ENCODE results near the gene PCCA. TPM values are rescaled to one million over a fixed set of nuclear protein-coding genes. Genes with fewer than 3 reads are reported as not detected.
"Not testable (repeated sequence)": the region's sequence is repeated elsewhere in the genome, so short reads cannot be mapped to it uniquely, and the experiment has no call there.

Gene PCCA
- total RNA-seq, 1 donor from 2014 or later, result 65.6 TPM

- ATAC-seq (ENCODE audit: poor library complexity); intact Hi-C loops (cut with DNase I); DNase-seq: not testable (repeated sequence)
Observed at GRCh38 chr13:100174455-100174854, 85.6 kb downstream of the PCCA start.

DNA sequence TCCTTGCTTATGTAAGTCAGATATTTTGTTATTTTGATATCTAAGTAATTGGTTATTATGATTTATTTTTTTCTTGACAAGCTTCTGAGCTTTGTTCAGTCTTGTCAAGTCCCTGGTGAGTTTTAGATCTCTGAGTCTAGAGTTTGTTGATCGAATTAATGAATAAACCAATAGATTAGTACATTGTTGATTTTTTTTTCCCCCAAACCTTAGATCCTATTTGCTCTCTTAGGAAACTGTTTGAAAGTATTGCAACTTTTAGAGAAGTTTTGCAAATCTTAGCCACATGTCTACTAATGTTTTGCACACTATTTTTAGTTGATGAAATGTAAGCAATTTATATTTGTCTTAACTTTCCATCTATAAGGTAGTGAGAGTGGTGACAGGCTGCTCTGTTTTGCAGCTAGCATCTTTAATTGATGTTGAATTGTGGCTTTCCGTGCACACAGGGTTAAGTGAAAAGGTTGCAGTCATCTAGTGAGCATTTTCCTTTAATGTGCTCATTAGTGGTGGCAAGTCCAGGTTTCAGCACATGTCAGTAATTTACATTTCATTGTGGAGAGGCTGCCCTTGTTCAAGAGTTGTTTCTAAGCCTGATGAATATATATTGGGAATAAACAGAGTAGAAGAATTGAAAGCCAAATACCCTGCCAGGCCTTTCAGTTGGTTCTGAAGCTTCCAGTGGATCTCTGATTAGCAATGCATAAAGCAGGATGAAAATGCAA is 86.3 kb downstream of the PCCA start:
- intact Hi-C loops (cut with DNase I), result no loop called here
- ATAC-seq (ENCODE audit: poor library complexity) (no peak), DNase-seq (no peak)

DNA sequence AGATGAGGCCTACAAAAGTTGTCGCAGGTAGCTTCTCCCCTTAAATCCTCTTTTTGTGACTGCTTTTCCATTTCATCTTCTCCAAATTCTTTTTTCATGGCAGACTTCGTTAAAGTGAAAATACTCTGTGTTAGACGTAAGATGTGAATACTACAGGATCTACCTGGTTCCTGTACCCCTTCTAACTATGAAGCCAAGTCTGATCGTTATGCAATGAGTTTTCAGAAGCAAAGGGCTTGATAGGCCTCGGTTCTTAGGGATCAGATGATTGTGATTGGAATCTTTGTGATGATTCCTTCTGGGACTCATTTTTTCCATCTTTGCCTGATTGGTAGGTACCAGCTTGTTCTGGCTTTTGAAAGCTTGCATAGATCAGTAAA is 86.9 kb downstream of the PCCA start:
- intact Hi-C loops (cut with DNase I), result no loop called here
- no peak for DNase-seq
- no peak for ATAC-seq (ENCODE audit: poor library complexity)

DNA sequence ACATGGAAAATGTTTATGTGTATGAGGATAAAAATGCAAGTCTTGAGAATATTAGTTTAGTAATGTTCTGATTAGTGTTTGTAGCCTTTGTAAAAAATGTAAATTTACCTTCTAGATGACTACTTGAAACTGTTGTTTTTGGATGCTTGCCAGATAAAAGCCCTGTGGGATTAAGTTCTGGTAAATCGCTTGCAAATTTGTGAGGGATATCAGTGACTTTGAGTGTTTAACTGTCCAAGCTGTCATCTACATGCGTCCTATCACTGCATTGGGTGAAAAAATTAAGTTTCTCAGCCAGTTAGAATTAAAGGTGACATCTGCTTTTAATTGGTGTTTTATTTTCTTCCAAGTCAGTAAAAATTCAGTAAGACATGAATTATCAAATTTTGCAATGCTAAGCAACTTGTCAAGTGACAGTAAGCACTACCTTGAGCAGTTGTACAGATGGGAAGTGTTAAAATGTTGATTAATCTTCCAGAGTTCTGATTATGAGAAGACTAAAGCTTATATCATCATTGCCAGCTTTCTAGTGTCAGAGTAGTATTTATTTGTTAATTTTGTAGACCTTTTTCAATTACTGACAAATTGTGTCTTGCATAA is 88.0 kb downstream of the PCCA start:
- no peak for ATAC-seq (ENCODE audit: poor library complexity)
- no peak for DNase-seq
- intact Hi-C loops (cut with DNase I), result no loop called here

DNA sequence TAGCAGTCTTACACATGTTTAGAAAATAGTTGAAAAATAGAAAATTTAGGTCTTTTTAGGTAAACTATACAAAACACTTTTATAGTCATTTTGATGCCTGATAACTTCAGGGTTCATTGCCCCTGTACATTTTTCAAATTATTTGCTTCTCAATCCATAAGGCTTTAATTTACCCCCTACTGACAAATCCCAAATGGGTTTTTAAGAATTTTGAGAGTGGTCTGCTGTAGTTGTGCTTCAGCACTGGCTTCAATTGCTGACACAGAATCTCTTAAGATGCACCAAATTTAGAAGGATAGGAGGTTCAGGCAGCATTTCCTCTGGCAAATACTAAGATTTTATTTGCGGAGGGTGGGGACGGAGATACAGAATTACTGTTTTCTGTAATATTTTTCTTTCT is 89.4 kb downstream of the PCCA start:
- ATAC-seq (ENCODE audit: poor library complexity), result no peak
- no peak for DNase-seq
- intact Hi-C loops (cut with DNase I), result no loop called here

GRCh38 chr13:100179276-100179675 is 90.4 kb downstream of the PCCA start:
- ATAC-seq (ENCODE audit: poor library complexity) (no peak), DNase-seq (no peak)
- intact Hi-C loops (cut with DNase I), result no loop called here

DNA sequence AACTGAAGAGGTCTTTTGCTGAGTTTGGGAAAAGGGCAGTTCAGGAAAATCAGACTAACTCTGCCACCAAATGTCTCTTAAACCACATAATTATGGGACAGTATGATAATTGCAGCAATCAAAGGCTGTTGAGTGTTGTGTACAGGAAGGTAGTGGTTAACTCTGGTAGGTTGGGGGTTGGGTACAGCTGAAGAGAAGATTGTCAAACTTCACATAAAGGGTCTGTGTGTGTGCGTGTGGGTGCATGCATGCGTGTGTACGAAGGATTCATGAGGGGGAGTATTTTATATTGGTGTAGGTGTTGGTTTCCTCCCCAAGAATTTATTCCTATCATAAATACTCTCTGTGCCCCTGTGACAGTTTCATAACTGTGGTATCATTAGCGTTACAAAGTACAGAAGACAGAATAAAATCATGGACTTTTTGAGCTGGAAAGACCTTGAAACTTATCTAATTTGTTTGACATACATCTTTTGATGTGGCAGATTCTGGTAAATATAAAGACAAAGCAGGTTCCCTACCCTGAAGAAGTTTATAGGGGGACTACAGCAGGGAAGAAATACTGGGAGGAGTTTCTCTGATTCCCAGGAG is 94.1 kb downstream of the PCCA start:
- intact Hi-C loops (cut with DNase I), result no loop called here
- no peak for DNase-seq
- no peak for ATAC-seq (ENCODE audit: poor library complexity)

GRCh38 chr13:100184095-100184494 is 95.2 kb downstream of the PCCA start:
- no peak for DNase-seq
- intact Hi-C loops (cut with DNase I), result no loop called here
- no peak for ATAC-seq (ENCODE audit: poor library complexity)

DNA sequence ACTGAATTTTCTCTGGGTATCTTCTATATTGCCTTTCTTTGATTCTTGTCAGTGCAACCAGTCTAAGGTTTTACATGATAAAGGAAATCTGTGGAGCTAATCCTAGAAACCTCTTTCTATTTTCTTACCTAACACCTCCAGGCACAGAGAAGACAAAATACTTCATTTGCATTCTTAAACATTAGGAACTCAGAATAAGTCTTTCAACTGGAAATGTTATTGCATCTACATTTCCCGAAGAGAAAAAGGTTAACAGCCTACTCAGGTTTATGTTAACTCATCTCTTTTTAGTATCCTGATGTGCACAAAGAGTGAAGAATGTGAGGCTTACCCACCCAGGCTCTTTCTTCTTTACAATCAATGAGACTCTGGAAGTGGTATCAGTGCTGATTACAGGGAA is 106.7 kb downstream of the PCCA start:
- ATAC-seq (ENCODE audit: poor library complexity) (no peak), DNase-seq (no peak)
- intact Hi-C loops (cut with DNase I), result no loop called here

- no peak for DNase-seq
- intact Hi-C loops (cut with DNase I), result no loop called here
Observed at GRCh38 chr13:100196375-100196774, 107.5 kb downstream of the PCCA start.

DNA sequence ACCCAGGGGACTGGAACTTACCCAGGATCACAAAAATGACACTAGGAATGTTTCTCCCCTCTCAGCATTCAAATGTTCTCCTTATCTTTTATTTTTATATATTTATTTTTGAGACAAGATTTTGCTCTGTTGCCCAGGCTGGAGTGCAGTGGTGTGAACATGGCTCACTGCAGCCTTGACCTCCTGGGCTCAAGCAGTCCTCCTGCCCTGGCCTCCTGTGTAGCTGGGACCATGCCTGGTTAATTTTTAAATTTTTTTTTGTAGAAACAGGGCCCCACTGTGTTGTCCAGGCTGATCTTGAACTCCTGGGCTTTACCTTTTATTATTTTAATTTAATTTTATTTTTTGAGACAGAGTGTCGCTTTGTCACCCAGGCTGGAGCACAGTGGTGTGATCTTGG is 108.2 kb downstream of the PCCA start:
- DNase-seq (no peak), ATAC-seq (ENCODE audit: poor library complexity) (no peak)
- intact Hi-C loops (cut with DNase I), result no loop called here

More at GRCh38 chr13:100196375-100196774, 107.5 kb downstream of the PCCA start:
- ATAC-seq (ENCODE audit: poor library complexity), result no peak

GRCh38 chr13:100197591-100198365 is 108.9 kb downstream of the PCCA start:
- intact Hi-C loops (cut with DNase I), result no loop called here
- DNase-seq (no peak), ATAC-seq (ENCODE audit: poor library complexity) (no peak)

DNA sequence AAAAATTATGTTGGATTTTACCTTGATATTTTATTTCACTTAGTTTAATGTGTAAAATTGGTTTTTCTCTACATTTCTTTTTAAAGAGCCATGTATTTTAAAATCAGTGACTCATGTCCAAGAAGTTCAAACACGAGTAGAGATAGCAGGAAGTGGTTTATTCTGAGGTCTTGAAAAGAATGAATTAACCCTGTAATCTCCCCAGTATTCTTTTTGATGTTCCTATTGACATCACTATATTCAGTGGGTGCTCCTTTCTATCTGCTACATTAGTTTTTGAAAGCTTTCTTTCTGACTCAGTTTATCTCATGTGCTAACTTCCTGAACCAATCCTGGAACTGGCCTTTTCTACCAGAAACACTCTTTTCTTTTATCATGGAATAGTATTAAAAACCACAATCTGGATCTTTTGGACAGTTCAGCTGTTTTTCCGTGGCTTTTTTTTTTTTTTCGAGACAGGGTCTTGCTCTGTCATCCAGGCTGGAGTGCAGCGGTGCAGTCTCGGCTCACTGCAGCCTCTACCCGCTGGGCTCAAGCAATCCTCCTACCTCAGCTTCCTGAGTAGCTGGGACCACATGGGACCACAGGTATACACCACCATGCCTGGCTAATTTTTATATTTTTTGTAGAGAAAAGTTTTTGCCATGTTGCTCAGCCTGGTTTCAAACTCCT is 114.9 kb downstream of the PCCA start:
- DNase-seq (no peak), ATAC-seq (ENCODE audit: poor library complexity) (no peak)
- intact Hi-C loops (cut with DNase I), result no loop called here

DNA sequence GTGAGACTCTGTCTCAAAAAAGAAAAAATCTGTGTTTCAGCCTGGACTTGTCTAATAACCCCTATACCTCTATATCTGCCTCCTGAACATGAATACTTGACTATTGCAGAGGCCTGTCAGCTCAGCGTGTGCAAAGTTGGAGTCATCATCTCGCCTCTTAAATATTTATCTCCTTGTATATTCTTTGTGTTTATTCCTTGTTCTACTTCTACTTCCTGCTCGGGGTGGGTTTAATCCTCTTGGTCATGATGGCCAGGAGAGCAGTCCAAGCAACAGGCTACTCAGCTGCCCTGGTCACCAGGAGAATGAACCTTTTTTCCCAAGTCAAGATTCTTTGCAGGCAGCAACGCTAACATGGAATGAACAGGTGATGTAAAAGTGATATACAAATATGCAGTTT is 119.1 kb downstream of the PCCA start:
- DNase-seq (no peak), ATAC-seq (ENCODE audit: poor library complexity) (no peak)
- intact Hi-C loops (cut with DNase I), result no loop called here

GRCh38 chr13:100208626-100209025 is 119.7 kb downstream of the PCCA start:
- intact Hi-C loops (cut with DNase I), result no loop called here

DNA sequence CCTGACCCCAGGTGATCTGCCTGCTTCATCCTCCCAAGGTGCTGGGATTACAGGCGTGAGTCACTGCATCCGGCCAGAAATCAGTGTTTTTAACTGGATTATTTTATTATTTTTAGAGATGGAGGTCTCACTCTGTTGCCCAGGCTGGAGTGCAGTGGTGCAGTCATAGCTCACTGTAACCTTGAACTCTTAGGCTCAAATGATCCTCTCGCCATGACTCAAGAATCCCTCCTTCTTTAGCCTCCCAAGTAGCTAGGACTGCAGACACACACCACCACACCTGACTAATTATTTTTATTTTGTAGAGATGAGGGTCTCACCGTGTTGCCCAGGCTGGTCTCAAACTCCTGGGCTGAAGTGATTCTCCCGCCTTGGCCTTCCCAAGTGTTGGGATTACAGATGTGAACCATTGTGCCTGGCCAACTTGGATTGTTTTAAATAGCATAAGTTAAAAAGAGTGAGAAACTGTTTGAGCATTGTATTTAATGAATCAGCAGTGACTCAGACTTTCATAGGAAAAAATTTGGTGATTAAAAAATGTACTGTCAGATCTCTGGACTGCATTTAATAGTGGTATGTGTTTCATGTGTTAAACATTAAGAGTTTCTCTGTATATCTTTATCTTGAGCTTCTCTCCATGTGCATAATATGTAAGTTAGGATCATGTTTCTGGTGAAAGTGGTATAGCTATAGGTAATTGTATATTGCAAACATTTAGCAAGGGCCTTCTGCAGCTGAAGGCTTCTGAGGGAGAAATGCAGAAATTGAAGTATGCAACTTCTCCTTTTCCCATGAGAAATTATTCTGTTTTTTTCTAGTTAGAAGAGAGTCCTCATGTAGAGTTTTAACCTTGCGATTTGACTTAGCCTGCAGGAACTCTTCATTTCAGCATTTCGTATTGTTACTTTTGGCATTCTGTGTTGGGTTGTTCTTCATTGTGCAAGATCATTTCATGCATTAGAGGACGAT is 121.2 kb downstream of the PCCA start:
- ATAC-seq (ENCODE audit: poor library complexity) (no peak), DNase-seq (no peak)
- intact Hi-C loops (cut with DNase I), result no loop called here

More at GRCh38 chr13:100208626-100209025, 119.7 kb downstream of the PCCA start:
- DNase-seq, result no peak
- no peak for ATAC-seq (ENCODE audit: poor library complexity)

DNA sequence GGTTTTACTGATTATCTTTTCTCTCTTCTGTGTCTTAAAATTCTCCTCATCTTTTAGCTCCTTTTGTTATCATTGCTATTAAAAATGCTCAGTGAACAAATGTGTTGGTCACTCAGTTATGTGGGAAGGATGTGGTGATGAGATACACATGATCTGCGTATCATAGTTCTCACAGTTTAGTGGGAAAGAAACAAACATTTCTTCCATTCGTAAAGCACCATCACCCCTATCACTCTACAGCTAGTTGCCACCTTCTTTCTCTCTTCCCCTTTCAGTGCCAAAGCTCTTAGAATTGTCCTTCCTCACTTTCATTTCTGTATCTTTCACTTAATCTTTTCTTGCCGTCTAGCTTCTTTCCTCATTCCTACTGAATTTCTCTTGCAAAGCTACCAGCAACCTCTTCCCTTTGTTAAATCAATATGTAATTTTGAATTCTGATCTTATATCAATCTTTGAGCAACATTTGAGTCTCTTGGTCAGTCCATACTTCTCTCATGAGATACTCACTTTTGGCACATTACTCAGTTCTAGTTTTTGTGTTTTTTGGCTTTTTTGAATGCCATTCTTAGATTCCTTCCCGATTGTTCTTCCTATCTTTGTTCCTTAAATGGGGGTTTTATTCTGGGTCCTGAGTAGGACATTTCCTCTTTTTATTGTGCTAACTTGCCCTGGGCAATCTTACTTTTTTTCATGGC is 122.3 kb downstream of the PCCA start:
- DNase-seq (no peak), ATAC-seq (ENCODE audit: poor library complexity) (no peak)
- intact Hi-C loops (cut with DNase I), result no loop called here

Measured in Right ventricle myocardium superior (tissue), 1 donor.